Measurements from ENCODE around the gene MERTK.
"Not testable (repeated sequence)": the region's sequence is repeated elsewhere in the genome, so short reads cannot be mapped to it uniquely, and the experiment has no call there.

The MERTK gene

DNA sequence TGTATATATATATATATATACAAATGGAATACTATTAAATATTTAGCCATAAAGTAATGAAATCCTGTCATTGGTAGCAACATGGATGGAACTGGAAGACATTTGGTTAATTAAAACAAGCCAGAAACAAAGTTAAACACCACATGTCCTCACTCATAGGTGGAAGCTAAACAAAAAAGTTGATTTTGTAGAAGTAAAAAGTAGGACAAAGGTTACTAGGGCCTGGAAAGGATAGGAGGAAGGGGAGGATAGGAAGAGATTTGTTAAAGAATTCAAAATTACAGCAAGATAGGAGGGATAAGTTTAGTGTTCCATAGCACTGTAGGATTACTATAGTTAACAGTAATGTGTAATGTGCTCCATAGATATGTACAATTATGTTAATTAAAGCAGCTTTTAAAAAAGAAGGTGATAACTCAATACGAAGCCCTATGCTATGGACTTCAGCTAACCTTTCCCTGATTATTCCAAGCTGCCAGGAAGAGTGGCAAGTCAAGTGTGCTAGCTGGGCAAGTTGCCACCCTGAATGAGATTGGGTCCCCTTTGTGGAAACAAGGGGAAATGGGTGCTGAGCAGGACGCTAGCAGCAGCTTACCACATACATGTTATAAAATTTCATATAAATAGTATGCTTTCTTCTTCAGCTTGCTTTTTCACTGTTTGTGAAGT is 12.3 kb downstream of the MERTK start:
- no peak for DNase-seq (ENCODE audit: low read depth)

DNA sequence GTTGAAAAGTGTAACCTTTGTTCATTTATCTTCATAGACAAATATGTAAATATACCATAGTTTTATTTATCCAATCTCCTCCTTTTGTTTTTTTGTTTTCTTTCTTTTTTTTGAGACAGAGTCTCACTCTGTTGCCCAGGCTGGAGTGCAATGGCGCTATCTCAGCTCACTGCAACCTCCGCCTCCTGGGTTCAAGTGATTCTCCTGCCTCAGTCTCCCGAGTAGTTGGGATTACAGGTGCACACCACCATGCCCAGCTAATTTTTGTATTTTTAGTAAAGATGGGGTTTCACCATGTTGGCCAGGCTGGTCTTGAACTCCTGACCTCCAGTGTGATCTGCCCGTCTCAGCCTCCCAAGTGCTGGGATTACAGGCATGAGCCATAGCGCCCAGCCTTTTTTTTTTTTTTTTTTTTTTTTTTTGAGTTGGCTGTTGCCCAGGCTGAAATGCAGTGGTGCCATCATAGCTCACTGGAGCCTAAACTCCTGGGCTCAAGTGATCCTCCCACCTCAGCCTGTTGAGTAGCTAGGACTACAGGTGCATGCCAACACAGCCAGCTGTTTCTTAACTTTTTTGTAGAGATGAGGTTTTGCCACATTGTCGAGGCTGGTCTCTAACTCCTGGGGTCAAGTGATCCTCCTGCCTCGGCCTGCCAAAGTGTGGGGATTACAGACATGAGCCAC is 13.0 kb downstream of the MERTK start:
- DNase-seq (ENCODE audit: low read depth): not testable (repeated sequence)

DNA sequence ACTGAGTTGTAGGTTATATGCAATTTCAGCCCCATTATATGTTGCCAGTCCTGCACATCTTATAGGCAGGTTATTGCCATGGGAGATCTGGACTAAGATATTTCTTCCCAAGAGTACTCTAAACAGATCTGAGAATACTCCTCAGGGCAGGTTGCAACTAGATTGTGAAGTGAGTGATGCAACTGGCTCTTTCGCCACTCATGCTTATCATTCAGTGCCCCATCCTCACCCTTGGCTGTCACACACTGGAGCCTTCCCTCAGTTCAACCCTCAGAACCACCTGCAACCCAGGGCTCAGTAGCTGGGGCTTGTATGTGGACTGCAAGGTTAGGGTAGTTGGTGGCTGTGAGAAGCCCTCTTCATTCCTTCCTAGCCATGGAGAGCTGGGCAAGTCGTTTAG is 14.1 kb downstream of the MERTK start:
- no peak for DNase-seq (ENCODE audit: low read depth)

DNA sequence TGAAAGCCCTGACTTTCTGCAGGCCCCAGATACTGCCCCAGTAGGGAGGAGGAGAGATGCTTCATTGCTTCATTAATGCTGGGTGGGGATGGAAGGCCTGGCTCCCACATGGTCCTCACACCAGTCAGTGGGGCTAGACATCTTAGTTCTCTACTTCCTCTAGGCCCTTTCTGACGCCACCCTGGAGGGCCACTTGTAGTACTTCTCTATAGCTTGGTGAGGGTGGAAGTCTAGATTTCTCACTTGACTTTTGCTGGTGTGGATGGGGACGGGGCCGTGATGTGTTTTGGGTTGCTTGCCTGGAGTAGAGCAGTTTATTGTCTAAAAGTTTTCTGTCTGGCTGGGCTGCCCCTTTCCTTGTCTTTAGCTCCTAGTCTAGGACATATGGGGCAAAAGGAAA is 18.7 kb downstream of the MERTK start:
- DNase-seq (ENCODE audit: low read depth): no peak

DNA sequence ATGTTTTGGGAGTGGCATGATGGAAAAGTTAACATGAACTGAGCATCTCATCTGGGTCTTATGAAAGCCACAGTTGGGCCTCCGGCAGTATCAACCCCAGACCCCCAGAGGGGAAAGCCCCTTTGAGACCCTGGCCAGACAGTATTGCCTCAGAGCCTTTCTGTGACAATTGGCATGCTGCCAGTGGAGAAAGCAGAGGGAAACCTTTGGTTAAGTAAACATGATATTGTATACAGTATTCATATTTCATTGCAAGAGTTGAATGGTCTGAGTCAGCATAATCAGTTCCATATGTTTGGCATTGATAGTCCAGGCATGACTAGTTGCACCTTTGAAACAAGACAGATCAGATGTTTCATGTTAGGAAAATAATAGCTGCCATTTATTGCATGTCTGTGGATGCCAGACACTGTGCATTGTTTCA is 20.0 kb downstream of the MERTK start:
- DNase-seq (ENCODE audit: low read depth): peak; percentile 96

DNA sequence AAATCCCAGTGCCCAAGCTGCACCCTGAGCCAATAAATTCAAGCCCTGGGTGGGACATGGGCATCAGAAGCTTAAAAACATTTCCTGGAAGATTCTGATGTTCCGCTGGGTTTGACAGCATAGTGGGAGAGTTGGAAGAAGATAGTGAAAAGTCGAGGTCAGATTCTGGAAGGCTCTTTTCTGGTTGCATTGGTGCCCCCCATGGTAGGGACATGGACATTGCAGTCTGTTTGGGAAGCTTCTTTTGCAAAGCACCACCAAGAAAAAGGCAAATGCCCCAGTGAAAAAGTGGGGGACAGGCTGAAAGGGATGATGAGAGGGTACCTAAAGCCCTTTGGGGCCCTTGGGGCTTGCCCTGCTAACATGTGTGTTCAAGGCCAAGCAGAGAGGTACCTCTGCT is 21.0 kb downstream of the MERTK start:
- DNase-seq (ENCODE audit: low read depth): no peak

DNA sequence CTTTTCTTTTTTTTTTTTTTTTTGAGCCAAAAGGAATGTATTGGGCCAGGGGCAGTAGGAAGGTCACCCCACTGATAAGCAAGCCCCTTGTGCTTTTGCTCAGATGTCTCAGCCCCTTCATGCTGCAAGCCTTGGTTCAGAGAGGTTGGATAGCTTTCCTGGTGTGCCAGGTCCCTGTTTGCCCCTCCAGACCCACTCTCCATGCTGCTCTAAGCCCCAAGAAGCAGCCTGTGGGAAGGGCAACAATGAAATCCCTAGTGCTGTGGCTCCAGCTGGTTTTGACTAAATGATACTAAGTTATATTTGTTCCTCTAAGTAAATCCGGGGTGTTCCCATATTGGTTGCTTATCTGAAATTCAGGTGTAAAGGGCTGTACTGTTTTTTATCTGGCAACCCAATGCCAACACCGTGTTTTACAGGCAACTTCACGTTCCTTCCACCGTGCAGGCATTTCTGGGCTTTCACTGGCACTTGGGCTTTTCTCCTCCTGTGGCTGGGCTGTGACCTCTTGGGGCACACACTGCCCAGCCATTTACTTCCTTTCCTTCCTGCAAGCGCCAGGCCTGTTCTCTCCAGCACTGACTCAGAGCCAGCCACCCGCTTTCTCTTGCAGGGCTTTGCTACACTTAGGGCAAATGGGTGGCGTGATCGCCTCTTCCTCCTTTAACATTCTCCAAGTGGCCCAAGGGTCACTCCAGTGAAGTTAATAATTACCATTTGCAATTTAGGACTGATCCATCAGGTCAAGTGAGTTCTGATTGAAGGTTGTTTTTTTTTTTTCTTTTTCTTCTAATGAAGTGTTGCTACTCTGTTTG is 21.6 kb downstream of the MERTK start:
- DNase-seq (ENCODE audit: low read depth): no peak

DNA sequence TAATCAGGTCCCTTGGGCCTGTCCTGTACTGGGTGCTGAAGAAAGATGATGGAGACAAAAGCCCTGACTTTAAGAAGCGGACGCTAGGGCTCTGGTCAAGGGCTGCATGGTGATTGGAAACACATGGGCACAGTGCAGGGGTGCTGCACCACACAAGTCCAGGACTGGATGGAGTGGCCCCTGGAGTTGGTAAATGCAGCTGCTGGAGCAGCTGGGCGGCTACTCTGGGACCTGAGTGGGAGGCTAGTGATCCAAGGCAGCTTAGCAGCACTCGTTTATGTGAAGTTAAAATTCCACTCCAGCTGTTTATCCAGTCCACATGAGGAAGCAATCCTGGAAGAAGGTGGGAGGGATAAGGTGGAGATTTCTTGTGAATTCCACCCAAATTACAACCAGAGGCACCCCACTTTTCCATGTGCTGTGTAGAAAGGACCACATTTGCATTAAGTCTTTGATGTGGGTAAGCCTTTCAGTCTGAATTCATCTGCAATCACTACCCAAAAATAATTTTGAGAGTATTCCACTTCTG is 24.9 kb downstream of the MERTK start:
- peak; percentile 90 for DNase-seq (ENCODE audit: low read depth)

DNA sequence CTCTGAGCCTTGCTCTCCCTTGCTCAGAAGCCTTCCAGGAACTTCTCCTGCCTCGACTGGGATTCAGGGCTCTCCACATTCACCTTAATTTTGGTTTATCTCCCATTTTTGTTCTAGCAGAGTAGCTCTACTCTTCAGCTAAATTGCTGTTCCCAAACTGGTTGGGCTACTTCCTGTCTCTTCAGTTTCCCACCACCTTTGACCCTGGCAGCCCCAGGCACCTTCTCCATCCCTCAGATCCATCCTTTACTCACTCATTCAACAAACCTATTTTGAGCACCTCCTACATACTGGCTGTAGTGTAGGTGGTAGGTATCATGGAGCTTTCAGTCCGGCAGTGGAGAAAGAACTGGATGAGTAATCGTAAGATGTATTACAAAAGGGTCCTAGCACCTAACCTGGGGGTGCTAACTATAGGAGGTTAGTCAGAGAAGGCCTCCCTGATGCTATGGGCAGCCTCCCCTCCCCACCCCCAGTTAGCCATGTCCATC is 26.3 kb downstream of the MERTK start:
- DNase-seq (ENCODE audit: low read depth): no peak

DNA sequence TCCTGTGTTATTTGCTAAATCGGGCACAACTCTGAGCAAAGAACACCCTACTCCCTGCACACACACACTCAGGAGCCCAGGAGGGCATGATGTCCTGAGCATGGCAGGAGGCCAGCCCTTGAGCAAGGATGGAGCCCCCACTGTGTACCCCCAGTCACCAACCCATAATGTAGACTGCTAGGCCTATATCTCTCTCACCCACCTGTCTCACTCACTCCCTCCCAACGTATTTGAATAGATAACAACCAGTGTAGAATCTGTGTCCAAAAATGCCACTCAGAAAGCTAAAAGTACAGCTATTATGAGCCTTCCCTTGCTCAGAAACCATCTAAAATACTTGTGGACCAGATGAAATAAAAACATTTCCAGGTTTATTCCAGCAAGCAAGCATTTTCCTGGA is 29.3 kb downstream of the MERTK start:
- no peak for DNase-seq (ENCODE audit: low read depth)

DNA sequence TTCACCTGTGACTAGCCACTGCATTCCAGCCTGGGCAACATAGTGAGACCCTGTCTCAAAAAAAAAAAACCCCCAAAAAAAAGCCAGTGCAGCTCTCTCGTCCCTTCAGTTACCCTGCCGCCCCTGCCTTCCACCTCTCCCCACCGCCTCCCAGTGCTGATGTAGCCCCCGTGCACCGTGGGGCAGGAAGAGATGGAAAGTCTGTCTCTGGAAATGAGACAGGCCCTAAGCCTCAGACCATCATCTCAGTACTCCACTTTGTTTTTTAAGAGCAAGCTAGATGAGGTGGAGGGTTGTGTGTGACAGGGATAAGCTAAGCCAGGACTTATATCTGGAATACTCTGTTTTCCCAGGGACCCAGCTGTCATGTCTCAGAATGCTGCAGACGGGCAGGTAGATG is 32.0 kb downstream of the MERTK start:
- no peak for DNase-seq (ENCODE audit: low read depth)

DNA sequence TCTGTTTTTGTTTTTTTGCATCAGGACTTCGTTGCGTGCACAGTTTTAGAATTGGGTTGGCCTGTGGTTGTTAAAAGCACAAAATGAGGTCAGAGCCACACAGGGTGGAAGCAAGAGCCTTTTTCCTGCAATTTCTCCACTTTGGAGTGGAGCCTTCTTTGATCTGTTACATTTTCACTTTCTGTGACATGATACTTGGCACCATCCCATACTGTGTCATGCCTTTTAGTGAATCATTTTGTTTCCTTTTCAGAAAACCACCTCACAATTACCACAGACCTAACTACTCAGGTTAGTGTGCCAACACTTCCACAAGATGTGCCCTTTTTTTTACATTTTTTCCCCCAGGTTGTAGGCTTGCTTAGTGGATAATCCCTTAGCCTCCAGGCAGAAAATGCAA is 32.5 kb downstream of the MERTK start:
- DNase-seq (ENCODE audit: low read depth): peak; percentile 10

DNA sequence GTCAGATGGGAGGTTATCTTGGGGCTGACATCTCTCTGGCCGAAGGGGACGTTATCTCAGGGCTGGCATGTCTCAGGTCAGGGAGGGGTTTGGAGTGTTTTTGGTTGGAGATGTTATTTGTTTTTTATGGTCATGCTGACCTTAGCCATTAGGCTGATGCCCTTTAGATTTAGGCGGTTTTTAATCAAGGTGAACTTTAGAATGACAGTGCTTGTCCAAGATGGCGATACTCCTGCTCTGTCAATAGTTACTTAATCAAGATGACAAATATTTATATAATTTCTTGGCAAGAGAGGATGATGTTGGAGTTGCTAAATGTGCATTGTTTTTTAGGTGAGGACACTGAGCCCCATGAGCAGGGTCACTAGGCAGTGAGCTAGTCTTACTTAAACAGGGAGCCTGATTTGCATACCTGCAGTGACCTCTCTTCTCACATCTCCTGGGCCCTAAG is 34.5 kb downstream of the MERTK start:
- DNase-seq (ENCODE audit: low read depth): no peak

DNA sequence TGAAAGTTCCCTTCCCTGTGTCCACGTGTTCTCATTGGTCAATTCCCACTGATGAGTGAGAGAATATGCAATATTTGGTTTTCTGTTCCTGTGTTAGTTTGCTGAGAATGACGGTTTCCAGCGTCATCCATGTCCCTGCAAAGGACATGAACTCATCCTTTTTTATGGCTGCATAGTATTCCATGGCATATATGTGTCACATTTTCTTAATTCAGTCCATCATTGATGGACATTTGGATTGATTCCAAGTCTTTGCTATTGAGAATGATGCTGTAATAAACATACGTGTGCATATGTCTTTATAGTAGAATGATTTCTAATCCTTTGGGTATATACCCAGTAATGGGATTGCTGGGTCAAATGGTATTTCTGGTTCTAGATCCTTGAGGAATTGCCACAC is 35.5 kb downstream of the MERTK start:
- not testable (repeated sequence) for DNase-seq (ENCODE audit: low read depth)

DNA sequence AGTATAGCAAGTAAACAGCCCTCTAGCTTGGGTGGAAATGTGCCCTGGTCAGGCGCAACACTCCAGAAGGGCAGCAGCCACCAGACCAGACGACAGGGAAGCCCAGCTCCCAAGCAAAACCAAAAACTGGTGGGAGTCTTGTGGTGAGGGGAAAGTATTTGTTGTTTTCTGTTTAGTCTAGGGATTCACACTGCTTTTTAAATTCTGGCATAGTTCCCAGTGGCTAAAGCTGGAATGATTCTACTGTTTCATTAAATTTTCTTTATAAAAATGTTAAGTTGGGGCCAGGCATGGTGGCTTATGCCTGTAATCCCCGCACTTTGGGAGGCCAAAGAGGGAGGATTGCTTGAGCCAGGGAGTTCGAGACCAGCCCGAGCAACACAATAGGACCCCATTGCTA is 38.5 kb downstream of the MERTK start:
- DNase-seq (ENCODE audit: low read depth): no peak

DNA sequence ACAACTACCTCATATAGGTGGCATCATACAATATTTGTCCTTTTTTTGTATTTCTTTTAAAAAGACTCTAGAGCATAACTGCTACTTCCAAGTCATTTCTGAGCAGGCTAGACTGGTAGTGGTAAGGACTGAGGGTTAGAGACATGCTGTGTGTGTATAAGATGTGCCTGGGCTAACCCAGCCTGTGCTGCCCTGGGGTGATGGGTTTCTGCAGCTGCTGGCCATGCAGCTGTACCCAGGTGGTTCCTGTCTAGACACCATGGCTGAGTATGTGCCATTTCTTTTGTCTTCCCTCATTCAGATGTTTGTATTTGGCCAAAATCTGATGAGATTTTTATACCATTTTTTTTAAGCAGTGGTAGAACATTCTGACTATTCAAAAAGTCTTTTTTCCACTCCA is 40.0 kb downstream of the MERTK start:
- DNase-seq (ENCODE audit: low read depth): no peak

DNA sequence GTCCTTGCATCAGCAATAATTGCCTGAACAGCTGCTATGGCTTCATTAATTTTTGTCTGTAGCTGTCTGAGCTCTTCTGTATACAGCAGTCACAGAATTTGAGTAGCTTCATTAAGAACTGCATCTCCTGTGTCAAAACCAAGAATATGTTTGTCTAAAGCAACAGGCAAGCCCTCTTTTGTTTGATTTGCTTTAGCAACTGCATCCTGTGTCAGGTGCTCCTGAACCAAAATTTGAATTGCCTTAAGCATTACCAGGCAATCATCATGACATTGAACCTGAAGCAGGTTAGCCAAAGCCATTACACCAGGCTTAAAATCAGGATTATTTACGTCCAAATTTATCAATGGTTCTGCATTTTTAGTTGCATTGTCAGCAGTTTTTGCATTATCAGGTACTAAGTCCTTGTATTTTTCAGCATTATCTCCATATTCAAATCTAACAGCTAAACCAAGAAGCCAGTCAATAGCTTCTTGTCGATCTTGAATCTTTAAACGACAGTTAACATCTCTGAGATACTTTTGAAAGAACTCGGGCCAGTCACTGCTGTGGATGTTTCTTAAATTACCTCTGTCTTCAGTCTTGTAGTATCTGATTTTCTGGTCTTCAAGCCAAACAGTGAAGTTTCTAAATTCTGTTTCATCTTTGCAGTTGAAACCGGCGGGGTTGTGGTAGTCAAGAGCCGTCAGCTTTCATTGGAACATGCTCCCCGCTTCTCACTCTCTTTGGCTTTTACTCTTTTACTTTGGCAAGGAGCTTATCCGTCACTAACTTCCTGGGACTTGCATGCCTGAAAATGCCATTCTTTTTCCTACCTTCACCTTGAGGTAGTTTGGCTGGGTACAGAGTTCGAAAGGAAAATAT is 42.2 kb downstream of the MERTK start:
- DNase-seq (ENCODE audit: low read depth): no peak

DNA sequence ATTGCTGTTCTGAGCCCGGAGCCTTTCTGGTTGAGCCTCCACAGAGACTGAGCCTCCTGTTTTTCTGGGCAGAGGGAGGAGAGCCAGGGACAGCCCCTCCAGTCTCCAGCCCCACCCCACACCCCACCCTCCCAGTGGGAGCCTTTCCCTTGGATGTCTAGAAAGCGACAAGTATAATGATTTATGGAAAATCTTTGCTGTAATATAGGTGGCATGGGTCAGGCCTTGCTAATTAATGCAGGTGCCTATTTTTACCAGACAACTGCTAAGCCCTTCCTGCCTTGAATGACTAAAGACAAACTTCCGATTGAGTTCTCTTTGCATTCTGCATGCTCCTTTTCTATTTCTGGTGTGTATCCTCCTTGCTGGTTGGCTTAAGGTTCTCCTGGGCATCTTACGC is 43.1 kb downstream of the MERTK start:
- no peak for DNase-seq (ENCODE audit: low read depth)

DNA sequence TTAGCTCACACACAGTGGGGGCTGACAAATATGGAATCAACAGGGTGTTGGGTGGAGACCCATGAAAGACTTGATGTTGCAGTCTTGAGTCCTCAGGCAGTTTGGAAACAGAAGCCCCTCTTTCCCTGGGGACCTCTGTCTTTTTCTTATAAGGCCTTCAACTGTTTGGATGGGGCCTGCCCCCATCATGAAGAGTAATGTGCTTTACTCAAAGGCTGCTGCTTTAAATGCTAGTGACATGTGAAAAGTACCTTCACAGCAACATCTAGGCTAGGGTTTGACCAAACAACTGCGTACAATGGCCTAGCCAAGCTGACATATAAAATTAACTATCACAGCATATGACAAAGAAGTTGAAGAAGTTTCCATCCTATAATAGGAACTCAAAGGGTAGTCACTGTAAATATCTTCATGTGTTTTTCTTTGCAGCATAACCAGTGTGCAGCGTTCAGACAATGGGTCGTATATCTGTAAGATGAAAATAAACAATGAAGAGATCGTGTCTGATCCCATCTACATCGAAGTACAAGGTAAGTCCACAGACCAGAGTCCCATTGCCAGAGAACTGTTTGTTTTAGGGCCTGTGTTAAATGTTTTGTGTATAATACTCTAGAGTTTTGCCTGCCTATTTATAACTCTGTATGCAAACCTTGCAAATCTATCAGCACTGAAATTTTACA is 46.3 kb downstream of the MERTK start:
- no peak for DNase-seq (ENCODE audit: low read depth)

DNA sequence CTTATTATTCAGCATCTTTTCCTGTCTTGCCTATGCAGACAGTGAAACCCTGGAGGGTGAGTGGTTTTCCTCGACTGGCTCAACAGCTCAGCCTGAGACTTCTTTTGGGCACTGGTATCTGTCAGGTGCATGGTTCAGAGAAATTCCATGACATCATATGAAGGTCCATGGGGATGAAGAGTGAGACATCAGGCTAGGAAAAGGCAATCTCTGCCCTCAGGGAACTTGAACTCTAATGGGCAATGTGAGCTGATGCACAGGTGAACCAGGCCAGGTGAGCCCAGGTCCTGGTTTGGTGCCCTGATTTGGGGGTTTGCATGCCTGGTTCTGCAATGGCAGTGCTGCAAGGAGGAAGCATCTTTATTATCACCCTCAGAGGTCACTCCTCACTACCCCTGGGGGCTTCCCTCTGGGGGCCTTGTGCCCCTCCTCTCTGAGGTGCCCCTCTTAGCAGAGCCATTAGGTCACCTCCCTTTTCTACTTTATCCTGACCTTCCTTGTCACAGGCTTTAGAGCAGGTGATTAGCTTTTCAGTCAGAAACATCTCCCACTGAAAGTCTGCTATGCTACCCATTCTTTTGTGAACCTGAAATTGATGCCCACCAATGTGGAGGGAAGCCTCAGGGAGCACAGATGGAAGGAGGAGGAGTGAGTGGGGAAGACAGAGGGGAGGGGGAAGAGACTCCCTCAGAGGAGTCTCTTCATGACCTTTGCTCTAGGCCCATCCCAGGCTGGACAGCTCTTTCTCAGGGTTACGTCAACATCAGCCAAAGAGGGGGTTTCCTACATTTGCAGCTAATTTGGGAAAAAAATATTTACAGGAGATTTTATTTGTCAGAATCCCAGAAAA is 47.3 kb downstream of the MERTK start:
- no peak for DNase-seq (ENCODE audit: low read depth)
